ENCODE results near the gene CIT.

The CIT gene

GRCh38 chr12:119727600-119728443 lies 149.3 kb downstream of the CIT start:
- no peak for DNase-seq (ENCODE audit: low read depth, low spot score)
- no peaks in the 10 kb centered on the region for H3K9me3 ChIP-seq (ENCODE audit: control insufficient read depth, insufficient read depth, low read length)
- no peaks in the 10 kb centered on the region for H3K4me1 ChIP-seq (ENCODE audit: control insufficient read depth, insufficient read depth, low read length)
- H3K27ac ChIP-seq (ENCODE audit: low read length) = no peak overlapping the region
- no peak overlapping the region for H3K4me3 ChIP-seq (ENCODE audit: low read length)
- no peaks in the 10 kb centered on the region for H3K27me3 ChIP-seq (ENCODE audit: control insufficient read depth, insufficient read depth, low read length)
- WGBS (ENCODE audit: insufficient coverage, insufficient read length) = no CpG with 5 or more reads among the region's 3 CpGs
- no peaks in the 10 kb centered on the region; the same call in 1 of the 2 replicates for H3K36me3 ChIP-seq (ENCODE audit: control insufficient read depth, insufficient read depth, low read length)

- H3K36me3 ChIP-seq (ENCODE audit: control insufficient read depth, insufficient read depth, low read length) = no peaks in the 10 kb centered on the region; the same call in 1 of the 2 replicates
- no peaks in the 10 kb centered on the region for H3K9me3 ChIP-seq (ENCODE audit: control insufficient read depth, insufficient read depth, low read length)
- no peak overlapping the region for H3K27ac ChIP-seq (ENCODE audit: low read length)
- no CpG with 5 or more reads among the region's 4 CpGs for WGBS (ENCODE audit: insufficient coverage, insufficient read length)
- DNase-seq (ENCODE audit: low read depth, low spot score) = no peak
- no peaks in the 10 kb centered on the region for H3K27me3 ChIP-seq (ENCODE audit: control insufficient read depth, insufficient read depth, low read length)
- no peaks in the 10 kb centered on the region for H3K4me1 ChIP-seq (ENCODE audit: control insufficient read depth, insufficient read depth, low read length)
- no peak overlapping the region for H3K4me3 ChIP-seq (ENCODE audit: low read length)
Measured at GRCh38 chr12:119725523-119725922, 151.6 kb downstream of the CIT start.

GRCh38 chr12:119721306-119721705 lies 155.8 kb downstream of the CIT start:
- H3K27ac ChIP-seq (ENCODE audit: low read length) = no peak overlapping the region
- H3K4me3 ChIP-seq (ENCODE audit: low read length) = no peak overlapping the region
- peaks cover 10% of the 10 kb centered on the region for H3K36me3 ChIP-seq (ENCODE audit: control insufficient read depth, insufficient read depth, low read length)
- H3K4me1 ChIP-seq (ENCODE audit: control insufficient read depth, insufficient read depth, low read length) = no peaks in the 10 kb centered on the region
- H3K9me3 ChIP-seq (ENCODE audit: control insufficient read depth, insufficient read depth, low read length) = no peaks in the 10 kb centered on the region
- WGBS (ENCODE audit: insufficient coverage, insufficient read length) = no CpG with 5 or more reads among the region's 4 CpGs
- no peak for DNase-seq (ENCODE audit: low read depth, low spot score)
- no peaks in the 10 kb centered on the region for H3K27me3 ChIP-seq (ENCODE audit: control insufficient read depth, insufficient read depth, low read length)

- H3K4me1 ChIP-seq (ENCODE audit: control insufficient read depth, insufficient read depth, low read length) = no peaks in the 10 kb centered on the region
- peaks cover 10% of the 10 kb centered on the region for H3K36me3 ChIP-seq (ENCODE audit: control insufficient read depth, insufficient read depth, low read length)
- H3K27ac ChIP-seq (ENCODE audit: low read length) = no peak overlapping the region
- no peak overlapping the region for H3K4me3 ChIP-seq (ENCODE audit: low read length)
- H3K9me3 ChIP-seq (ENCODE audit: control insufficient read depth, insufficient read depth, low read length) = no peaks in the 10 kb centered on the region
- no peak for DNase-seq (ENCODE audit: low read depth, low spot score)
- no peaks in the 10 kb centered on the region for H3K27me3 ChIP-seq (ENCODE audit: control insufficient read depth, insufficient read depth, low read length)
Measured at GRCh38 chr12:119720349-119720748, 156.8 kb downstream of the CIT start.

GRCh38 chr12:119718141-119718540 lies 159.0 kb downstream of the CIT start:
- Histone ChIP-seq H3K9me3 (ENCODE audit: control insufficient read depth, insufficient read depth, low read length) (no peaks in the 10 kb centered on the region), H3K36me3 (ENCODE audit: control insufficient read depth, insufficient read depth, low read length) (peaks cover 18% of the 10 kb centered on the region), H3K27me3 (ENCODE audit: control insufficient read depth, insufficient read depth, low read length) (no peaks in the 10 kb centered on the region), H3K27ac (ENCODE audit: low read length) (no peak overlapping the region), H3K4me1 (ENCODE audit: control insufficient read depth, insufficient read depth, low read length) (no peaks in the 10 kb centered on the region), H3K4me3 (ENCODE audit: low read length) (no peak overlapping the region)
- no CpG with 5 or more reads among the region's 17 CpGs for WGBS (ENCODE audit: insufficient coverage, insufficient read length)
- DNase-seq (ENCODE audit: low read depth, low spot score) = no peak

- no peak overlapping the region for H3K27ac ChIP-seq (ENCODE audit: low read length)
- no peaks in the 10 kb centered on the region for H3K27me3 ChIP-seq (ENCODE audit: control insufficient read depth, insufficient read depth, low read length)
- no peaks in the 10 kb centered on the region for H3K4me1 ChIP-seq (ENCODE audit: control insufficient read depth, insufficient read depth, low read length)
- H3K36me3 ChIP-seq (ENCODE audit: control insufficient read depth, insufficient read depth, low read length) = peaks cover 31% of the 10 kb centered on the region
- no peaks in the 10 kb centered on the region for H3K9me3 ChIP-seq (ENCODE audit: control insufficient read depth, insufficient read depth, low read length)
- no peak overlapping the region for H3K4me3 ChIP-seq (ENCODE audit: low read length)
- DNase-seq (ENCODE audit: low read depth, low spot score) = no peak
- no CpG with 5 or more reads among the region's 3 CpGs for WGBS (ENCODE audit: insufficient coverage, insufficient read length)
Measured at GRCh38 chr12:119715268-119715620, 161.9 kb downstream of the CIT start.

GRCh38 chr12:119714614-119715267 lies 162.4 kb downstream of the CIT start:
- peaks cover 36% of the 10 kb centered on the region for H3K36me3 ChIP-seq (ENCODE audit: control insufficient read depth, insufficient read depth, low read length)
- WGBS (ENCODE audit: insufficient coverage, insufficient read length) = no CpG with 5 or more reads among the region's 4 CpGs

GRCh38 chr12:119713551-119714031 lies 163.5 kb downstream of the CIT start:
- WGBS (ENCODE audit: insufficient coverage, insufficient read length) = no CpG with 5 or more reads among the region's 8 CpGs
- H3K36me3 ChIP-seq (ENCODE audit: control insufficient read depth, insufficient read depth, low read length) = peaks cover 35% of the 10 kb centered on the region
- no peaks in the 10 kb centered on the region for H3K27me3 ChIP-seq (ENCODE audit: control insufficient read depth, insufficient read depth, low read length)
- no peak for DNase-seq (ENCODE audit: low read depth, low spot score)
- H3K27ac ChIP-seq (ENCODE audit: low read length) = no peak overlapping the region
- no peaks in the 10 kb centered on the region for H3K4me1 ChIP-seq (ENCODE audit: control insufficient read depth, insufficient read depth, low read length)
- no peaks in the 10 kb centered on the region for H3K9me3 ChIP-seq (ENCODE audit: control insufficient read depth, insufficient read depth, low read length)
- no peak overlapping the region for H3K4me3 ChIP-seq (ENCODE audit: low read length)

More at GRCh38 chr12:119714614-119715267, 162.4 kb downstream of the CIT start:
- no peaks in the 10 kb centered on the region for H3K27me3 ChIP-seq (ENCODE audit: control insufficient read depth, insufficient read depth, low read length)
- no peak for DNase-seq (ENCODE audit: low read depth, low spot score)
- no peaks in the 10 kb centered on the region for H3K4me1 ChIP-seq (ENCODE audit: control insufficient read depth, insufficient read depth, low read length)
- H3K27ac ChIP-seq (ENCODE audit: low read length) = no peak overlapping the region
- no peak overlapping the region for H3K4me3 ChIP-seq (ENCODE audit: low read length)
- no peaks in the 10 kb centered on the region for H3K9me3 ChIP-seq (ENCODE audit: control insufficient read depth, insufficient read depth, low read length)

- peaks cover 31% of the 10 kb centered on the region for H3K36me3 ChIP-seq (ENCODE audit: control insufficient read depth, insufficient read depth, low read length)
- H3K27ac ChIP-seq (ENCODE audit: low read length) = no peak overlapping the region
- H3K4me1 ChIP-seq (ENCODE audit: control insufficient read depth, insufficient read depth, low read length) = no peaks in the 10 kb centered on the region; the same call in 1 of the 2 replicates
- H3K27me3 ChIP-seq (ENCODE audit: control insufficient read depth, insufficient read depth, low read length) = no peaks in the 10 kb centered on the region
- H3K9me3 ChIP-seq (ENCODE audit: control insufficient read depth, insufficient read depth, low read length) = no peaks in the 10 kb centered on the region
- no peak overlapping the region for H3K4me3 ChIP-seq (ENCODE audit: low read length)
- no peak for DNase-seq (ENCODE audit: low read depth, low spot score)
- WGBS (ENCODE audit: insufficient coverage, insufficient read length) = 100% methylated on average over 2 of the region's 11 CpGs
Measured at GRCh38 chr12:119712721-119713120, 164.4 kb downstream of the CIT start.

- Histone ChIP-seq H3K27ac (ENCODE audit: low read length) (no peak overlapping the region), H3K27me3 (ENCODE audit: control insufficient read depth, insufficient read depth, low read length) (no peaks in the 10 kb centered on the region), H3K36me3 (ENCODE audit: control insufficient read depth, insufficient read depth, low read length) (peaks cover 31% of the 10 kb centered on the region), H3K9me3 (ENCODE audit: control insufficient read depth, insufficient read depth, low read length) (no peaks in the 10 kb centered on the region), H3K4me1 (ENCODE audit: control insufficient read depth, insufficient read depth, low read length) (no peaks in the 10 kb centered on the region; the same call in 1 of the 2 replicates), H3K4me3 (ENCODE audit: low read length) (no peak overlapping the region)
- WGBS (ENCODE audit: insufficient coverage, insufficient read length) = no CpG with 5 or more reads among the region's 4 CpGs
- no peak for DNase-seq (ENCODE audit: low read depth, low spot score)
Measured at GRCh38 chr12:119711693-119712092, 165.4 kb downstream of the CIT start.

Data from iPS DF 6.9 (cell line).